ENCODE data around the gene FARP2. TPM values are rescaled to one million over a fixed set of nuclear protein-coding genes. Genes with fewer than 3 reads are reported as not detected.
A peak's percentile ranks its signal among the peaks of the same experiment; 100 is the strongest.

The FARP2 gene
- total and polyA plus RNA-seq, 2 of the 4 experiments (the other 2 are of a cell fraction): 17.1 to 30.8 TPM

DNA sequence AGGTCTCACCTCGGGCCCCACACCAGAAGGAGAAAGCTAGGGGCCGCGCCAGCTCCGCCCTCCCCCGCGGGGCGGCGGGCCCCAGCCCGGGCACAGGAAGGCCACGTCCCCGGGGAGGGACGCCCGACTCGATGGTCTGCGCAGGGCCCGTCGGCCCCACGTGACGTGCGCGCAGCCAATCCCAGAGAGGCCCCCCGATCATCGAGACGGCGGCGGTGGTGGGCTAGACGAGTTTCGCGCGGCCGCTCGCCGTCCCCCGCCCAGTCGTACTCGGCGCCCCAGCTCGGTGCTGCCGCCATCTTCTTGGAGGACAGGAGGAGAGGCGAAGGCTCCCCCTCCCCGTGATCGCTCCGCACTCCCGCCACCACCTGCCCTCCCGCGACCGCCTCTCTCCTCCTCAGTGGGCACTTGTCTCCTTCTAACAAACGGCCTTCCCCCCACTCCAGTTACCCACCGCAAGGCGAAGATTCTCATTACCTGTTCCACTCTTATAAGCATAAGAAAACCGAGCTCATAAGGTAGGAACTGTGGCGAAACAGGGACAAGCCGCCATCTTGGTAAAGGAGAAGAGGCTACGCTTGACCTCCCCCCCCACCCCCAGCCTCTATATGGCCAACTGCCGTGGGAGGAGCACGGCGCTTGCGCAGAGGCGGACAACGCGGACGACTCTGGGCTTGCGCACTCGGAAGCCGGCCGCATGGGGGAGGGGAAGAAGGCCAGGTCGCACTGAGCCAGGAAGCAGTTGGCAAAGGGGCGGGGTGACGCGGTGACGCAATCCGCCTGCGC, 40.8 kb upstream of the FARP2 start, which contains the start of gene HDLBP:
Gene HDLBP (minus strand): TSS at position 580 of the 786 bp plus-strand sequence. CDS start 48,803 bp downstream, outside the sequence.
- DNase-seq (peak; percentile 99), ATAC-seq (ENCODE audit: low read depth) (peak; percentile 85)
- peak within 1 kb of the TSS; percentile 99 for H2BK5ac ChIP-seq (ENCODE audit: low read depth, low read length, poor library complexity, severe bottlenecking)
- H3K4ac ChIP-seq (ENCODE audit: low read depth, low read length): peak within 1 kb of the TSS; percentile 100
- H3K4me1 ChIP-seq (ENCODE audit: control insufficient read depth, insufficient read depth, low read length): peaks cover 2% of the 10 kb centered on the region
- H3K79me1 ChIP-seq (ENCODE audit: low read depth in 1 of 2, low read length in 2 of 2): peaks cover 5 to 53% of the 10 kb centered on the region in 2 experiments; a peak in 3 of 4 replicates
- H3K27ac ChIP-seq (ENCODE audit: insufficient read depth, low read length): peak within 1 kb of the TSS; percentile 98
- H3K36me3 ChIP-seq (ENCODE audit: control insufficient read depth, insufficient read depth, low read length): peaks cover 4% of the 10 kb centered on the region; the same call in 1 of the 2 replicates
- in situ Hi-C loops (cut with MboI; ENCODE audit: low sequenced_read_pairs): no loop called here
- dilution Hi-C loops (cut with HindIII; ENCODE audit: low sequenced_read_pairs, unreplicated experiment): no loop called here
- peak within 1 kb of the TSS; percentile 98 to 100 for H4K8ac ChIP-seq (ENCODE audit: low read depth in 2 of 2, low read length in 2 of 2)
- peaks cover 8% of the 10 kb centered on the region; the same call in 1 of the 2 replicates for H3K9me1 ChIP-seq (ENCODE audit: insufficient read depth, low read length)
- H2BK15ac ChIP-seq (ENCODE audit: low read depth, low read length): peak within 1 kb of the TSS; percentile 84; the same call in 2 of the 3 replicates
- H3K4me3 ChIP-seq (ENCODE audit: insufficient read depth, low read depth, low read length): peak within 1 kb of the TSS; percentile 98
- H2AFZ ChIP-seq (replicated peaks; ENCODE audit: low read length, poor library complexity): peak within 1 kb of the TSS; percentile 96
- no peaks in the 10 kb centered on the region for H3K27me3 ChIP-seq (ENCODE audit: control insufficient read depth, insufficient read depth, low read length)
- 3% methylated on average over 14 of the region's 73 CpGs; no CpG with 5 or more reads in 1 of the 2 experiments for WGBS, 2 experiments (ENCODE audit: extremely low coverage in 2 of 2, insufficient read length in 1 of 2)
- H4K20me1 ChIP-seq (ENCODE audit: insufficient read depth, low read length): peaks cover 55% of the 10 kb centered on the region
- intact Hi-C loops (cut with micrococcal nuclease): loop anchor here (2.0 kb wide), 1 partner anchor 42 kb away; no protein-coding TSS in a partner anchor
- H4K91ac ChIP-seq (ENCODE audit: insufficient read depth, low read depth, low read length): peak within 1 kb of the TSS; percentile 99
- H2BK120ac ChIP-seq (ENCODE audit: low read depth, low read length): peak within 1 kb of the TSS; percentile 92
- H3K9me3 ChIP-seq (ENCODE audit: control insufficient read depth, insufficient read depth, low read length): no peaks in the 10 kb centered on the region
- H3K14ac ChIP-seq (replicated peaks; ENCODE audit: low read depth, low read length): peak within 1 kb of the TSS; percentile 100
- BruUV-seq (replicated peaks): no TSS peak
- peak within 1 kb of the TSS; percentile 99 for H3K4me2 ChIP-seq (ENCODE audit: low read depth, low read length)
- CTCF ChIA-PET: interaction anchor here (0.7 to 1.3 kb wide), 2 partner anchors 54 to 123 kb away, joined by 3 read pairs; no protein-coding TSS in a partner anchor
- peak within 1 kb of the TSS; percentile 100 for H3K56ac ChIP-seq (ENCODE audit: extremely low read depth, insufficient read depth, low read length)
- H2AK5ac ChIP-seq (ENCODE audit: low read depth, low read length): peak within 1 kb of the TSS; percentile 100
- peak within 1 kb of the TSS; percentile 50; the same call in 1 of the 2 replicates for H2BK20ac ChIP-seq (ENCODE audit: low read depth, low read length)
- peak within 1 kb of the TSS; percentile 99 for H3K9ac ChIP-seq (ENCODE audit: low read depth, low read length)
- peak within 1 kb of the TSS; percentile 99 for H4K5ac ChIP-seq (ENCODE audit: low read depth, low read length)
- POLR2A ChIA-PET (ENCODE audit: unreplicated experiment): interaction anchor here (0.6 kb wide), 3 partner anchors 12 to 97 kb away, joined by 3 to 4 read pairs (median 4); no protein-coding TSS in a partner anchor
- peak within 1 kb of the TSS; percentile 95 for H3K18ac ChIP-seq (ENCODE audit: low read depth, low read length)
- peak within 1 kb of the TSS; percentile 99 for H3K23ac ChIP-seq (ENCODE audit: low read depth, low read length)
- H2AK9ac ChIP-seq (replicated peaks; ENCODE audit: low read depth, low read length, poor library complexity): peak within 1 kb of the TSS; percentile 100
- TF ChIP-seq POLR2A (IDR thresholded peaks at IDR 0.05; ENCODE audit: low read depth, low read length): peak; percentile 74
- TF ChIP-seq MXI1 (IDR thresholded peaks at IDR 0.05; ENCODE audit: borderline replicate concordance, low read depth, low read length): peak; percentile 28; the same call in 1 of the 2 replicates
- no peak for TF ChIP-seq RCOR1 (IDR thresholded peaks at IDR 0.05; ENCODE audit: insufficient replicate concordance, low read length)
- 0 out of 2 replicates have a peak, but pooled peaks have one; percentile 8 for TF ChIP-seq BHLHE40 (IDR thresholded peaks at IDR 0.05; ENCODE audit: low read depth, low read length)
- TF ChIP-seq CHD1 (IDR thresholded peaks at IDR 0.05; ENCODE audit: low read depth, low read length): peak; percentile 99
- no peak for TF ChIP-seq RAD21 (IDR thresholded peaks at IDR 0.05; ENCODE audit: low read length)
- TF ChIP-seq, protein P1, sequence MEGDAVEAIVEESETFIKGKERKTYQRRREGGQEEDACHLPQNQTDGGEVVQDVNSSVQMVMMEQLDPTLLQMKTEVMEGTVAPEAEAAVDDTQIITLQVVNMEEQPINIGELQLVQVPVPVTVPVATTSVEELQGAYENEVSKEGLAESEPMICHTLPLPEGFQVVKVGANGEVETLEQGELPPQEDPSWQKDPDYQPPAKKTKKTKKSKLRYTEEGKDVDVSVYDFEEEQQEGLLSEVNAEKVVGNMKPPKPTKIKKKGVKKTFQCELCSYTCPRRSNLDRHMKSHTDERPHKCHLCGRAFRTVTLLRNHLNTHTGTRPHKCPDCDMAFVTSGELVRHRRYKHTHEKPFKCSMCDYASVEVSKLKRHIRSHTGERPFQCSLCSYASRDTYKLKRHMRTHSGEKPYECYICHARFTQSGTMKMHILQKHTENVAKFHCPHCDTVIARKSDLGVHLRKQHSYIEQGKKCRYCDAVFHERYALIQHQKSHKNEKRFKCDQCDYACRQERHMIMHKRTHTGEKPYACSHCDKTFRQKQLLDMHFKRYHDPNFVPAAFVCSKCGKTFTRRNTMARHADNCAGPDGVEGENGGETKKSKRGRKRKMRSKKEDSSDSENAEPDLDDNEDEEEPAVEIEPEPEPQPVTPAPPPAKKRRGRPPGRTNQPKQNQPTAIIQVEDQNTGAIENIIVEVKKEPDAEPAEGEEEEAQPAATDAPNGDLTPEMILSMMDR (conservative IDR thresholded peaks at IDR 0.05; ENCODE audit: low read depth, low read length): peak; percentile 38
- no peak for TF ChIP-seq SMC3 (IDR thresholded peaks at IDR 0.05; ENCODE audit: low read depth, low read length)
- peak; percentile 97 for TF ChIP-seq CEBPB (IDR thresholded peaks at IDR 0.05; ENCODE audit: low read depth, low read length)
- TF ChIP-seq NFE2L2 (IDR thresholded peaks at IDR 0.05; ENCODE audit: low read depth, low read length): no peak
- TF ChIP-seq RFX5 (IDR thresholded peaks at IDR 0.05; ENCODE audit: low read depth, low read length): no peak
- 0 out of 2 replicates have a peak, but pooled peaks have one; percentile 24 for TF ChIP-seq FOS (IDR thresholded peaks at IDR 0.05; ENCODE audit: low read depth, low read length)
- peak; percentile 98 for TF ChIP-seq USF2 (IDR thresholded peaks at IDR 0.05; ENCODE audit: low read depth, low read length)

Measured in IMR-90 (cell line).